NCI-H1092 treated with DMSO at 0.1 percent for 48 hours (cell line): ENCODE results near the gene NAP1L3.

Source experiments
- DNase-seq: peaks from one replicate; lab custom pipeline; 2025; lab: John Stamatoyannopoulos, UW

Gene NAP1L3

GRCh38 chrX:93673056-93673868 is at the start of gene NAP1L3:
Gene NAP1L3 (minus strand): TSS chrX:93673578. CDS start chrX:93673304, 274 bp downstream.
- DNase-seq, result peak; percentile 97

- no peak for DNase-seq
Measured at GRCh38 chrX:93711076-93711475, 37.7 kb upstream of the NAP1L3 start.

- DNase-seq, result no peak
Measured at GRCh38 chrX:93703701-93704100, 30.3 kb upstream of the NAP1L3 start.

- DNase-seq, result no peak
Measured at GRCh38 chrX:93695981-93696380, 22.6 kb upstream of the NAP1L3 start.

- DNase-seq, result peak; percentile 63
Measured at GRCh38 chrX:93673869-93674271, 492 bp upstream of the NAP1L3 start, which contains the start of gene FAM133A. Gene FAM133A (plus strand): TSS chrX:93674206. CDS start chrX:93709420, 35,214 bp downstream.

GRCh38 chrX:93660575-93660974 is 12.8 kb downstream of the NAP1L3 start:
- no peak for DNase-seq

- no peak for DNase-seq
Measured at GRCh38 chrX:93649381-93649780, 24.0 kb downstream of the NAP1L3 start.

GRCh38 chrX:93637591-93637990 is 35.8 kb downstream of the NAP1L3 start:
- no peak for DNase-seq
